HCT116 (cell line): ENCODE data around the gene ESRRB. TPM values are rescaled to one million over a fixed set of nuclear protein-coding genes. Genes with fewer than 3 reads are reported as not detected.

Experiments
- ATAC-seq: fragments of 200-7000 bp; cut with Tn5 transposase; 2 replicates; pipeline ENCODE4 v1.9.1; 2020; ENCODE audit warnings: mild to moderate bottlenecking, moderate library complexity
- BruUV-seq: library from RNA; stranded (reverse); fragments of 400-500 nt; replicated peaks from 2 replicates; lab custom pipeline; 2021; lab: Mats Ljungman, UMichigan
- CTCF ChIA-PET: fragments of 300-600 bp; sonication (Branson Sonifier 250); formaldehyde crosslinking; loops from one replicate; lab custom pipeline; 2021; ENCODE audit warnings: antibody characterized with exemption; lab: Charles Lee
- POLR2A ChIA-PET: fragments of 300-600, 350-600 bp; sonication (Branson Sonifier 250); formaldehyde crosslinking; loops from one replicate; lab custom pipeline; 2021; ENCODE audit warnings: antibody characterized with exemption; lab: Charles Lee
- RAD21 ChIA-PET, 2 experiments: fragments of 300-600 bp; sonication (Branson Sonifier 250); formaldehyde crosslinking; loops; one replicate each; lab custom pipeline; 2023; ENCODE audit warnings: low total read pairs in 2 of 2; ENCODE audit not compliant: uncharacterized antibody in 2 of 2, unreplicated experiment in 2 of 2, low non-redundant PET in 1 of 2; lab: Charles Lee
- DNase-seq: peaks from one replicate; pipeline ENCODE4 v3.0.0-alpha.2; 2010; ENCODE audit warnings: low read depth, low spot score
- H2AFZ ChIP-seq: fragments of 200-600 bp; shearing (Covaris generic), sonication (generic); 2 replicates; pipeline ENCODE4 v1.6.1; 2017; ENCODE audit warnings: low read depth, mixed run types, mixed read lengths, antibody characterized with exemption, low read length; ENCODE audit not compliant: poor library complexity, severe bottlenecking
- H3K27ac ChIP-seq: 2 replicates; pipeline ENCODE4 v1.5.1; 2012; ENCODE audit warnings: low read depth, low read length
- H3K27me3 ChIP-seq: fragments of 200-600 bp; sonication (generic); 2 replicates; pipeline ENCODE4 v1.6.1; 2016; ENCODE audit warnings: mixed run types, low read length, mixed read lengths; ENCODE audit not compliant: insufficient read depth
- H3K36me3 ChIP-seq, 2 experiments: fragments of 200-500 bp in 1 of 2; fragments of 200-600 bp in 1 of 2; sonication (Bioruptor generic) in 1 of 2; sonication (generic) in 1 of 2; 2 replicates each; pipeline versions ENCODE4 v1.5.1 to v1.6.1; 2014 to 2016; ENCODE audit warnings: low read length in 2 of 2, inconsistent platforms in 1 of 2, mixed read lengths in 1 of 2, mixed run types in 1 of 2; ENCODE audit not compliant: insufficient read depth in 2 of 2, control insufficient read depth in 1 of 2
- H3K4me1 ChIP-seq, 2 experiments: fragments of 200-600 bp in 1 of 2; sonication (generic) in 1 of 2; 2 replicates each; pipeline versions ENCODE4 v1.5.1 to v1.6.1; 2012 to 2017; ENCODE audit warnings: low read length in 2 of 2, inconsistent platforms in 1 of 2, mild to moderate bottlenecking in 1 of 2, mixed read lengths in 1 of 2, mixed run types in 1 of 2, moderate library complexity in 1 of 2; ENCODE audit not compliant: insufficient read depth in 2 of 2, control insufficient read depth in 1 of 2
- H3K4me2 ChIP-seq: fragments of 200-600 bp; sonication (generic); 2 replicates; pipeline ENCODE4 v1.6.1; 2017; ENCODE audit warnings: mixed run types, low read length, mixed read lengths
- H3K4me3 ChIP-seq, 2 experiments: fragments of 200-600 bp in 1 of 2; sonication (generic) in 1 of 2; replicated peaks in 1 of 2; 2 replicates each; pipeline ENCODE4 v1.5.1; 2011 to 2016; ENCODE audit warnings: low read length in 2 of 2, control low read depth in 1 of 2, low read depth in 1 of 2, mild to moderate bottlenecking in 1 of 2, mixed read lengths in 1 of 2, mixed run types in 1 of 2
- H3K79me2 ChIP-seq: fragments of 200-600 bp; sonication (generic); 2 replicates; pipeline ENCODE4 v1.6.1; 2017; ENCODE audit warnings: mild to moderate bottlenecking, mixed run types, low read length, moderate library complexity, mixed read lengths; ENCODE audit not compliant: insufficient read depth
- H3K9ac ChIP-seq: fragments of 200-600 bp; sonication (generic); 2 replicates; pipeline ENCODE4 v1.6.1; 2016; ENCODE audit warnings: low read length, mixed read lengths
- H3K9me2 ChIP-seq: fragments of 200-600 bp; sonication (generic), shearing (Covaris generic); 2 replicates; pipeline ENCODE4 v1.6.1; 2017; ENCODE audit warnings: mixed run types, mild to moderate bottlenecking, moderate library complexity; ENCODE audit not compliant: insufficient read depth
- H3K9me3 ChIP-seq, 2 experiments: fragments of 200-500 bp in 1 of 2; fragments of 200-600 bp in 1 of 2; sonication (Bioruptor generic) in 1 of 2; sonication (generic) in 1 of 2; 2 replicates each; pipeline ENCODE4 v1.6.1; 2014 to 2017; ENCODE audit warnings: low read length in 2 of 2, mixed read lengths in 2 of 2, inconsistent platforms in 1 of 2, low read depth in 1 of 2, mild to moderate bottlenecking in 1 of 2, mixed run types in 1 of 2, moderate library complexity in 1 of 2; ENCODE audit not compliant: control insufficient read depth in 1 of 2, insufficient read depth in 1 of 2
- H4K20me1 ChIP-seq: fragments of 200-600 bp; sonication (generic), shearing (Covaris generic); 2 replicates; pipeline ENCODE4 v1.6.1; 2017; ENCODE audit warnings: mixed run types, mild to moderate bottlenecking, moderate library complexity; ENCODE audit not compliant: insufficient read depth
- ELF1 ChIP-seq: IDR thresholded peaks from 2 replicates; pipeline ENCODE4 v1.6.1; 2012; ENCODE audit warnings: low read depth, borderline replicate concordance
- EZH2 ChIP-seq: fragments of 200-600 bp; sonication (generic); IDR thresholded peaks from 2 replicates; pipeline ENCODE4 v1.6.1; 2017; ENCODE audit warnings: antibody characterized with exemption, mixed run types
- EZH2phosphoT487 ChIP-seq: fragments of 200-600 bp; IDR thresholded peaks from 2 replicates; pipeline ENCODE4 v1.6.1; 2018; ENCODE audit warnings: antibody characterized with exemption, borderline replicate concordance
- FOSL1 ChIP-seq: IDR thresholded peaks from 2 replicates; pipeline ENCODE4 v1.6.1; 2012; ENCODE audit warnings: low read depth
- JUND ChIP-seq: IDR thresholded peaks from 2 replicates; pipeline ENCODE4 v1.6.1; 2012
- POLR2A ChIP-seq: IDR thresholded peaks from 2 replicates; pipeline ENCODE4 v1.7.0; 2011; ENCODE audit warnings: borderline replicate concordance; ENCODE audit not compliant: insufficient read depth, insufficient read length; ENCODE audit errors: extremely low read depth
- POLR2AphosphoS5 ChIP-seq: IDR thresholded peaks from 2 replicates; pipeline ENCODE4 v1.6.1; 2011; ENCODE audit warnings: mild to moderate bottlenecking, low read depth, low read length, moderate library complexity
- RAD21 ChIP-seq: IDR thresholded peaks from 2 replicates; pipeline ENCODE4 v1.6.1; 2012; ENCODE audit warnings: low read depth, mild to moderate bottlenecking
- SRF ChIP-seq: IDR thresholded peaks from 2 replicates; pipeline ENCODE4 v1.6.1; 2012; ENCODE audit warnings: low read depth
- TCF7L2 ChIP-seq: IDR thresholded peaks from 2 replicates; pipeline ENCODE4 v1.7.0; 2011; ENCODE audit warnings: borderline replicate concordance, inconsistent platforms; ENCODE audit not compliant: insufficient read depth, insufficient read length; ENCODE audit errors: extremely low read depth
- ZNF274 ChIP-seq: fragments of 200-500 bp; sonication (Bioruptor generic); IDR thresholded peaks from 2 replicates; pipeline ENCODE4 v1.6.1; 2014; ENCODE audit warnings: mild to moderate bottlenecking, low read depth, low read length, inconsistent platforms
- intact Hi-C: fragments of 100-400 bp; cut with micrococcal nuclease; formaldehyde crosslinking; loops from 2 replicates; pipeline ENCODE4 v1.10.0; 2022
- total RNA-seq: library from RNA; stranded (reverse); gene quantifications from one replicate; pipeline ENCODE4 v1.2.1, GENCODE V29; 2021; ENCODE audit not compliant: unreplicated experiment
- TF ChIP-seq, protein P1 (sequence below): IDR thresholded peaks from 2 replicates; pipeline ENCODE4 v1.6.1; 2011; ENCODE audit warnings: mild to moderate bottlenecking, low read length, moderate library complexity; ENCODE audit not compliant: insufficient replicate concordance; ENCODE audit errors: extremely low read depth
- TF ChIP-seq, protein P2 (sequence below): IDR thresholded peaks from 2 replicates; pipeline ENCODE4 v1.6.1; 2012

The ESRRB gene
- total RNA-seq, 1 experiment from 2014 or later: 1.9 TPM

DNA sequence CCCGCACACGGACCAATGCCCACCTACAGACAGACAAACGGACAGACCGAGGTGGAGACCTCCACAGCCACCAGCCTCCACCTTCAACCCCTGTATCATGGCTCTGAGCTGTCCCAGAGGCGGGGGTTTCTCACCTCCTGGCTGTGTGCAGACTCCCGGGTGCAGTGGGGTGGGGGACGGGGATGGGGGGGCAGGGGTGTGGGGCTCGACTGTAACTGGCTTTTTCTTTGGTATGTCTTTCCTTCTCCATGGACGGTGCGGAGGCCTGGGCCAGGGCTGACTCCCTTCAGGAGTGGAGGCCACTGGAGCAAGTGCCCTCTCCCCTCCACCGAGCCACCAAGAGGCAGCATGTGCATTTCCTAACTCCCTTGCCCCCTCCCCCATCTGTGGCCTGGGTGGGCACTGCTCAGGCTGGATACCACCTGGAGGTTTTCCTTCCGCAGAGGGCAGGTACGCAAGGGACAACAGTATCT is 122.6 kb downstream of the ESRRB start:
- intact Hi-C loops: no loop called here
- Histone ChIP-seq H2AFZ (no peak overlapping the region), H4K20me1 (no peaks in the 10 kb centered on the region), H3K9ac (no peak overlapping the region), H3K27ac (no peak overlapping the region), H3K4me2 (no peak overlapping the region), H3K4me1 (no peaks in the 10 kb centered on the region; a peak in 1 of 4 replicates), H3K27me3 (peaks cover 5% of the 10 kb centered on the region; the same call in 1 of the 2 replicates), H3K4me3 (no peak overlapping the region), H3K9me3 (no peaks in the 10 kb centered on the region), H3K36me3 (no peaks in the 10 kb centered on the region), H3K79me2 (no peaks in the 10 kb centered on the region), H3K9me2 (no peaks in the 10 kb centered on the region)
- CTCF ChIA-PET: interaction anchor here (1.7 kb wide), 1 partner anchor 448 kb away, joined by 4 read pairs; no protein-coding TSS in a partner anchor
- BruUV-seq: no TSS peak
- POLR2A ChIA-PET: no interaction called here
- ATAC-seq (no peak), DNase-seq (no peak)
- no peak for TF ChIP-seq RAD21
- RAD21 ChIA-PET: interaction anchor here in 1 of 2 experiments (0.7 kb wide), 1 partner anchor 448 kb away, joined by 3 read pairs; no protein-coding TSS in a partner anchor

DNA sequence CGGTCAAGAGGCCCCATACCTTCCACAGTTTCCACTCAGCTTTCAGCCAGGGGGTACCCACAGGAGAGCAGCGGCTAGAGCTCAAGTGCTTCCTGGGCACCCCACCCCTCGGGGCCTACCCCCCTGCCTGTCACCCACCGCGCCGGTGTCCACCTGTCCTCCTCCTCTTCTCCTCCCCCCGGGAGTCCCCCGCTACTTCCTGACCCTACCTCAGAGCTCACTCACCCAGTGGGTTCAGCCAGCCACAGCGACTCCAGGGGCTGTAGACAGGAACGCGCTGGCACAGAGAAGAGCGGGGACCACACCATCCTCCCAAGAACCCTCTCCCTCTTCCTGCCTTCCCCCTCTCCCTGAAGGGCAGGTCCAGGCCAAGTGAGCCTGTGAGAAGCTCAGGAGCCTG is 123.0 kb downstream of the ESRRB start:
- BruUV-seq: no TSS peak
- H3K9me2 ChIP-seq: no peaks in the 10 kb centered on the region
- no peak overlapping the region for H2AFZ ChIP-seq
- H3K9ac ChIP-seq: no peak overlapping the region
- TF ChIP-seq, protein P1, sequence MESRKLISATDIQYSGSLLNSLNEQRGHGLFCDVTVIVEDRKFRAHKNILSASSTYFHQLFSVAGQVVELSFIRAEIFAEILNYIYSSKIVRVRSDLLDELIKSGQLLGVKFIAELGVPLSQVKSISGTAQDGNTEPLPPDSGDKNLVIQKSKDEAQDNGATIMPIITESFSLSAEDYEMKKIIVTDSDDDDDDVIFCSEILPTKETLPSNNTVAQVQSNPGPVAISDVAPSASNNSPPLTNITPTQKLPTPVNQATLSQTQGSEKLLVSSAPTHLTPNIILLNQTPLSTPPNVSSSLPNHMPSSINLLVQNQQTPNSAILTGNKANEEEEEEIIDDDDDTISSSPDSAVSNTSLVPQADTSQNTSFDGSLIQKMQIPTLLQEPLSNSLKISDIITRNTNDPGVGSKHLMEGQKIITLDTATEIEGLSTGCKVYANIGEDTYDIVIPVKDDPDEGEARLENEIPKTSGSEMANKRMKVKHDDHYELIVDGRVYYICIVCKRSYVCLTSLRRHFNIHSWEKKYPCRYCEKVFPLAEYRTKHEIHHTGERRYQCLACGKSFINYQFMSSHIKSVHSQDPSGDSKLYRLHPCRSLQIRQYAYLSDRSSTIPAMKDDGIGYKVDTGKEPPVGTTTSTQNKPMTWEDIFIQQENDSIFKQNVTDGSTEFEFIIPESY: no peak
- TF ChIP-seq, protein P2, sequence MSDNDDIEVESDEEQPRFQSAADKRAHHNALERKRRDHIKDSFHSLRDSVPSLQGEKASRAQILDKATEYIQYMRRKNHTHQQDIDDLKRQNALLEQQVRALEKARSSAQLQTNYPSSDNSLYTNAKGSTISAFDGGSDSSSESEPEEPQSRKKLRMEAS: no peak
- TF ChIP-seq ELF1 (no peak), POLR2AphosphoS5 (no peak), TCF7L2 (no peak), RAD21 (no peak), EZH2 (no peak), JUND (no peak), EZH2phosphoT487 (no peak), FOSL1 (no peak), POLR2A (no peak), SRF (no peak), ZNF274 (no peak)
- no peaks in the 10 kb centered on the region for H3K9me3 ChIP-seq
- intact Hi-C loops: no loop called here
- ChIA-PET RAD21 (no interaction called here), CTCF (interaction anchor here (1.7 kb wide), 1 partner anchor 448 kb away, joined by 4 read pairs; no protein-coding TSS in a partner anchor), POLR2A (no interaction called here)
- H3K79me2 ChIP-seq: no peaks in the 10 kb centered on the region
- peaks cover 5% of the 10 kb centered on the region; the same call in 1 of the 2 replicates for H3K27me3 ChIP-seq
- ATAC-seq: no peak
- no peak overlapping the region for H3K27ac ChIP-seq
- no peaks in the 10 kb centered on the region for H3K36me3 ChIP-seq
- no peak overlapping the region for H3K4me2 ChIP-seq
- H3K4me3 ChIP-seq: no peak overlapping the region
- no peak for DNase-seq
- no peaks in the 10 kb centered on the region for H4K20me1 ChIP-seq
- H3K4me1 ChIP-seq: no peaks in the 10 kb centered on the region; a peak in 1 of 4 replicates
